Inflammatory macrophage treated with lipopolysaccharide for 4 hours (primary cell): Measurements from ENCODE around the gene L1CAM.
A peak's percentile ranks its signal among the peaks of the same experiment; 100 is the strongest.

ENCODE experiments used
- DNase-seq: peaks from one replicate; pipeline ENCODE4 v3.0.0-alpha.2; 2020

L1CAM gene

GRCh38 chrX:153903238-153903980 lies 17.4 kb upstream of the L1CAM start:
- no peak for DNase-seq

GRCh38 chrX:153902385-153902784 lies 16.4 kb upstream of the L1CAM start:
- DNase-seq = no peak

- no peak for DNase-seq
These were observed 15.8 kb upstream of the L1CAM start for GRCh38 chrX:153901753-153902140.

- DNase-seq = peak; percentile 90
These were observed 15.1 kb upstream of the L1CAM start for GRCh38 chrX:153900831-153901752.

- DNase-seq = no peak
These were observed 11.9 kb upstream of the L1CAM start for GRCh38 chrX:153897899-153898298.

- no peak for DNase-seq
These were observed 3.1 kb upstream of the L1CAM start for GRCh38 chrX:153889123-153889522.

- DNase-seq = no peak
These were observed 2.4 kb upstream of the L1CAM start for GRCh38 chrX:153888344-153888743.

GRCh38 chrX:153887385-153887784 lies 1.4 kb upstream of the L1CAM start:
- no peak for DNase-seq

- DNase-seq = no peak
These were observed 942 bp upstream of the L1CAM start for GRCh38 chrX:153886915-153887314.

GRCh38 chrX:153885208-153885787 lies 675 bp downstream of the L1CAM start:
- no peak for DNase-seq

GRCh38 chrX:153884590-153884989 lies 1.4 kb downstream of the L1CAM start:
- no peak for DNase-seq

- no peak for DNase-seq
These were observed 1.8 kb downstream of the L1CAM start for GRCh38 chrX:153884136-153884535.

GRCh38 chrX:153883163-153883843 lies 2.7 kb downstream of the L1CAM start:
- DNase-seq = no peak

GRCh38 chrX:153882557-153882956 lies 3.4 kb downstream of the L1CAM start:
- DNase-seq = no peak

GRCh38 chrX:153882086-153882498 lies 3.9 kb downstream of the L1CAM start:
- DNase-seq = no peak

GRCh38 chrX:153881281-153881680 lies 4.7 kb downstream of the L1CAM start:
- DNase-seq = no peak

- no peak for DNase-seq
These were observed 5.5 kb downstream of the L1CAM start for GRCh38 chrX:153880440-153880815.

GRCh38 chrX:153879741-153880439 lies 6.1 kb downstream of the L1CAM start:
- DNase-seq = no peak

GRCh38 chrX:153878969-153879653 lies 6.9 kb downstream of the L1CAM start:
- DNase-seq = no peak

GRCh38 chrX:153878345-153878744 lies 7.6 kb downstream of the L1CAM start:
- DNase-seq = no peak

- no peak for DNase-seq
These were observed 8.3 kb downstream of the L1CAM start for GRCh38 chrX:153877571-153878261.
